ENCODE measurements around the gene C11orf87. TPM values are rescaled to one million over a fixed set of nuclear protein-coding genes. Genes with fewer than 3 reads are reported as not detected.

The C11orf87 gene
- total RNA-seq: 10 to 100 TPM in 1 of 2 donors, 1 to 10 TPM in 1; 5.1 to 56.1 TPM
- 10 to 100 TPM; 34.0 to 46.6 TPM for polyA plus RNA-seq (ENCODE audit: insufficient read length in 2 of 2)
- long read RNA-seq, donor 1, full-length matches to known transcripts: 24 of 24 reads
- long read RNA-seq, donor 1, partial matches to known transcripts: 0 of 24 reads
- long read RNA-seq, donor 1, other reads (novel, unspliced or antisense): 0 of 24 reads
- long read RNA-seq, donor 2, full-length matches to known transcripts: 7 of 7 reads
- long read RNA-seq, donor 2, partial matches to known transcripts: 0 of 7 reads
- long read RNA-seq, donor 2, other reads (novel, unspliced or antisense): 0 of 7 reads
- long read RNA-seq, donor 3, full-length matches to known transcripts: 9 of 14 reads
- long read RNA-seq, donor 3, partial matches to known transcripts: 5 of 14 reads
- long read RNA-seq, donor 3, other reads (novel, unspliced or antisense): 0 of 14 reads
- long read RNA-seq, donor 4: 0 reads

DNA sequence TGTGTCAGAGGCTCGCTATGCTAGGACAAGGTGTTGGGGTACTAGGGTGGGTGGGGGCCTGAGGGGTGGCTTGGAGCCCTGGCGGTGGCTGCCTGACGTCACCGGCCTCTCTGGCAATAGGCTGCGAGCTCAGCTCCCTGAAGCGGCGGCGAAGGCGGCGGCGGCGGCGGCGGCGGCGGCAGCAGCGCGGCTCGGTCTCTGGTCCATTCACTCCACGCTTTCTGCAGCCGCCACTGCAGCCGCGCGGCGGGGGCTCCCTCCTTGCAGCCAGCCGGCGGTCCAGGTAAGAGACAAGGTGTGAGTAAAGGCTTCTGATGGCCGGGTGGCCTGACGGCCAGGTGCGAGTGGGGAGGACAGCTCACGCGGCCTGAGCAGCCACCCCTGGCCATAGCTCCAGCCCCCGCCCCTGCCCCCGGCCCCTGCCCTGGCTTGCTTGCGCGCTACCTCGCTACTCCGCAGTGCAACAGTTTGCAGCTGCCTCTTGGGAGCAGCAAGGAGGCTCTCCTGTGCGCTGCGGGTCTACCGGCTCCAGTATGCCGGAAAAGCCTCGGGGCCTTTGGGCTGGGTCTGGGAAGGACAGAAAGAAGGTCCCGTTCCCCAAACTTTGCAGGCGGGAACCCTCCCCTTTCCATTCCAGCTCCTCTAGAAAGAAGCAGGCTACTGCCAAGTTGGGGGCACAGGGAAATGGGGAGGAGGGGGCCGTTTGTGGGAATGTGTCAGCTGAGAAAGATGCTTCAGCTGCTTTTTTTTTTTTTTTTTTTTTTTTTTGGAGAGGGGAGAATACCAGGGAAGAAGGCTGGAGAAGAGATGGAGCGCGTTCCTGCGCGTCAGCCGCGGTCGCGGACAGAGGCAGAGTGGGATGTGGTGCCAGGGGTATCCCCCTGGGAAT, at the start of gene C11orf87:
Gene C11orf87 (plus strand): TSS at position 210 of the 889 bp plus-strand sequence. CDS start 1,444 bp downstream, outside the sequence.
- Histone ChIP-seq H3K9me3 (ENCODE audit: control insufficient read depth, insufficient read depth, low read length) (no peaks in the 10 kb centered on the region), H3K4me3 (ENCODE audit: low read depth, low read length) (peak within 1 kb of the TSS; percentile 55), H3K27ac (ENCODE audit: low read depth, low read length) (peak within 1 kb of the TSS; percentile 18), H3K4me1 (ENCODE audit: control insufficient read depth, insufficient read depth, low read length) (peaks cover 21% of the 10 kb centered on the region), H3K36me3 (ENCODE audit: control insufficient read depth, insufficient read depth, low read length) (peaks cover 7% of the 10 kb centered on the region), H3K27me3 (ENCODE audit: control insufficient read depth, insufficient read depth, low read length) (peaks cover 11% of the 10 kb centered on the region)
- peak in 3 of 6 donors; percentile 40 to 90 (median 77) for DNase-seq (ENCODE audit: low read depth in 4 of 6, low spot score in 6 of 6)
- WGBS (ENCODE audit: insufficient coverage): under 1% methylated on average over 49 of the region's 54 CpGs

DNA sequence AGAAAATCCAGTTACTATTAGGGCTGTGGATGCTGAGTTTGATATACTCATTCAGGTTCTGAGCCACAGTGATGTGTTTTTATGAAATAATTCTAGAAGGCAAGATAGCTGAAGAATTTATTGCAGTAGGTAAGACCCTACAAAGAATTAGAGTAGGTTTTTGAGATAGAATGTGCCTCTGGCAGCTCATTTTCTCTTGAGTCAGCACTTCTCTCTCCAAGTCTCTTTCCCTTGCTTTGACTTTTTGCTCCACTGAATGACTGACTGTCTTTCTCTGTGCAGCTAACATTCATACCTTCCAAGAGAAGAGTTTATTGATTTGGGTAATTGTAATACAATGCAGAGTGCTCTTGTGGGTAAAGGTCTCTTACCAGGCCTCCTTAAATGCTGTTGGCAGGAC, 48.0 kb upstream of the C11orf87 start:
- no peaks in the 10 kb centered on the region for H3K4me1 ChIP-seq (ENCODE audit: control insufficient read depth, insufficient read depth, low read length)
- no peaks in the 10 kb centered on the region for H3K9me3 ChIP-seq (ENCODE audit: control insufficient read depth, insufficient read depth, low read length)
- H3K27ac ChIP-seq (ENCODE audit: low read depth, low read length): no peak overlapping the region
- H3K36me3 ChIP-seq (ENCODE audit: control insufficient read depth, insufficient read depth, low read length): no peaks in the 10 kb centered on the region
- DNase-seq (ENCODE audit: low read depth in 4 of 6, low spot score in 6 of 6): no peak
- H3K27me3 ChIP-seq (ENCODE audit: control insufficient read depth, insufficient read depth, low read length): no peaks in the 10 kb centered on the region
- no peak overlapping the region for H3K4me3 ChIP-seq (ENCODE audit: low read depth, low read length)

DNA sequence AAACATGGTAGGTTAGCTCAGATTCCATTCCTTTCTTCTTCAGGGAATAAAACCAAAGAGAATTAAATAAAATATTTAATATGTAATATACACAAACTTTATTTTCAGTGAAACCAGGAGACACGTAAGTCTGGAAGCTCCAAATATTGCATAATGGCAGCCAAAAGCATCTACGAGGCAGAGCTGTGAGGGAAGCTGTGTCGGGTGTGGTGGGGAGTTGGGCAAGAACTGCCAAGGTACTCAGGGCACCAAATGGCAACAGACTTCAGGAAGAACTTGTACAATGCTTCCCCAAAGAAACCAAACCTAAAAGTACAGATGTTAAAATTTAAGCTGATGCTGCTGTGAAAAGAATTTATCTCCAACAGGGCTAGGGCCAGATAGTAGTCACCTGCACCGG, 47.5 kb upstream of the C11orf87 start:
- no peaks in the 10 kb centered on the region for H3K9me3 ChIP-seq (ENCODE audit: control insufficient read depth, insufficient read depth, low read length)
- no peak for DNase-seq (ENCODE audit: low read depth in 4 of 6, low spot score in 6 of 6)
- H3K27me3 ChIP-seq (ENCODE audit: control insufficient read depth, insufficient read depth, low read length): no peaks in the 10 kb centered on the region
- H3K4me1 ChIP-seq (ENCODE audit: control insufficient read depth, insufficient read depth, low read length): no peaks in the 10 kb centered on the region
- 89% methylated on average over 1 of the region's 4 CpGs for WGBS (ENCODE audit: insufficient coverage)
- H3K4me3 ChIP-seq (ENCODE audit: low read depth, low read length): no peak overlapping the region
- no peaks in the 10 kb centered on the region for H3K36me3 ChIP-seq (ENCODE audit: control insufficient read depth, insufficient read depth, low read length)
- H3K27ac ChIP-seq (ENCODE audit: low read depth, low read length): no peak overlapping the region

DNA sequence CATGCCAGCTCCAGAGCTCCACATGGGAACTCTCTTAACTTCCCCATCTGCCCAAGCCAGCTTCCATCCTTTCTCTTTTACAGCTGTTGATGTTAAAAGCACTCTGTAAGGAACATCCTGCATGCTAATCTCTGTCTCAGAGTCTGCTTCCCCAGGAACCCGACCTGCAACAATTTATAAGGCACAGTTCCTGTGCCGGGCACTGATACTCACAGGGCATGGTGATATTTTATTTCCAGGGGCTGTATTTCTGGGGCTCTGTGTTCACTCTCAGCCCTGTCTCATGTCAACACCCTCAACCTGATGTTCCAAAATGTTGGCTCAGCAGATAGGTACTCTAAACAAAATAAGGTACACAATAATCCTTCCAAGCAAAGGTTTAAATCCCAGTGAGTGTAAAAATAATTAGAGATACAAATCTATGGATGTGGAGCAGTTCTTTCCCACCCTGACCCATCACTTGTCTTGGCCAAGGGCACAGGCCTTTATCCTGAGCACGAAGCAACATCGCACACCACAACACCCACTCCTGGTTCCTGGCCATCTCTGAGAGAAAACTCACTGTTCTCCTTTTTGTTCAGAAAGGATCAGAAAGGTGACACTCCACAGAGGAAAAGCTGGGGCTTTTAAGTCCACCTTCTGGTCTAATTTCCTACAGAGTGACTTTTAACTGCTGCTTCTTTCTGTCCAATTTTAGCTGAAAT, 44.8 kb upstream of the C11orf87 start:
- H3K4me3 ChIP-seq (ENCODE audit: low read depth, low read length): no peak overlapping the region
- H3K4me1 ChIP-seq (ENCODE audit: control insufficient read depth, insufficient read depth, low read length): no peaks in the 10 kb centered on the region
- WGBS (ENCODE audit: insufficient coverage): 83% methylated on average over 3 of the region's 4 CpGs
- H3K9me3 ChIP-seq (ENCODE audit: control insufficient read depth, insufficient read depth, low read length): no peaks in the 10 kb centered on the region
- DNase-seq (ENCODE audit: low read depth in 4 of 6, low spot score in 6 of 6): no peak
- no peak overlapping the region for H3K27ac ChIP-seq (ENCODE audit: low read depth, low read length)
- no peaks in the 10 kb centered on the region for H3K36me3 ChIP-seq (ENCODE audit: control insufficient read depth, insufficient read depth, low read length)
- H3K27me3 ChIP-seq (ENCODE audit: control insufficient read depth, insufficient read depth, low read length): no peaks in the 10 kb centered on the region

DNA sequence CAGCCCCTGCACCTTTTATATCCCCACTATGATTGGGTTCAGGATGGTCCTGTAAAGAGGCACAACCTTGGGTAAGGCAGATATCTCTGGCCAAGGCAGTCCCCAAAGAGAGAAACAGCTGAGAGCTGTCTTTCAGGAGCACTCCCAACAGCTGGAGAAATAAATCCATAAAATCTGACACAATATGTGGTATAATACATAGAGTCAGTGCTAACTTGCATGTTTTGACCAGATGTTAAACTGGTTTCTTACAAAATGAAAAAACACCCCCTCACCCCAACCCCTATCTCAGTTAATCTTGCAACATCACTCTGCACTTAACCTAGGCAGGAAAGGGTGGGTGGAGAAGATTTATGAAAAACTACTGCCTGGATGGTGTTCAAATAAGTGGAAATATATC, 44.0 kb upstream of the C11orf87 start:
- DNase-seq (ENCODE audit: low read depth in 4 of 6, low spot score in 6 of 6): no peak
- H3K9me3 ChIP-seq (ENCODE audit: control insufficient read depth, insufficient read depth, low read length): no peaks in the 10 kb centered on the region
- H3K36me3 ChIP-seq (ENCODE audit: control insufficient read depth, insufficient read depth, low read length): no peaks in the 10 kb centered on the region
- no peaks in the 10 kb centered on the region for H3K27me3 ChIP-seq (ENCODE audit: control insufficient read depth, insufficient read depth, low read length)
- H3K4me1 ChIP-seq (ENCODE audit: control insufficient read depth, insufficient read depth, low read length): no peaks in the 10 kb centered on the region
- no peak overlapping the region for H3K4me3 ChIP-seq (ENCODE audit: low read depth, low read length)
- H3K27ac ChIP-seq (ENCODE audit: low read depth, low read length): no peak overlapping the region

DNA sequence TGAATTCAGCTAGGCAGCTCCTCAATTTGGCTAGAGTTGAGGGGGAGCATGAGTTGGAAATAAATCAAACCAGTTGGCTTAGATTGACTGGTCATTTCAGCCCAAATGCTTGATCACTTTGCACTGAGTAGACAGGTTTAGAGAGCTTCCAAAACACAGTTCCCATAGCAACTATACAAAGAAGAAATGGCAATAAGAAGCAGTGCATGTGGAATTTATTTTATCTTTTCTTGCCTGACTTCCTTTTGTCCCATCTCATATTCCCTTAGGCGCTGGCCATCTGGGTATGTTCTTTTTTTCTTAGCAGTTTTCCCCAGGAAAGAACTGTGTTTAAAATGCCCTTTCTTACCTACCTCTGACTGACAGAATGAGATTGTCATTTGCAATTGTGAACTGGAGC, 38.7 kb upstream of the C11orf87 start:
- no peaks in the 10 kb centered on the region for H3K36me3 ChIP-seq (ENCODE audit: control insufficient read depth, insufficient read depth, low read length)
- no CpG with 5 or more reads among the region's 1 CpG for WGBS (ENCODE audit: insufficient coverage)
- DNase-seq (ENCODE audit: low read depth in 4 of 6, low spot score in 6 of 6): peak in 4 of 6 donors; percentile 7 to 69 (median 36)
- H3K4me3 ChIP-seq (ENCODE audit: low read depth, low read length): no peak overlapping the region
- no peak overlapping the region for H3K27ac ChIP-seq (ENCODE audit: low read depth, low read length)
- H3K9me3 ChIP-seq (ENCODE audit: control insufficient read depth, insufficient read depth, low read length): no peaks in the 10 kb centered on the region
- H3K27me3 ChIP-seq (ENCODE audit: control insufficient read depth, insufficient read depth, low read length): no peaks in the 10 kb centered on the region
- H3K4me1 ChIP-seq (ENCODE audit: control insufficient read depth, insufficient read depth, low read length): no peaks in the 10 kb centered on the region

DNA sequence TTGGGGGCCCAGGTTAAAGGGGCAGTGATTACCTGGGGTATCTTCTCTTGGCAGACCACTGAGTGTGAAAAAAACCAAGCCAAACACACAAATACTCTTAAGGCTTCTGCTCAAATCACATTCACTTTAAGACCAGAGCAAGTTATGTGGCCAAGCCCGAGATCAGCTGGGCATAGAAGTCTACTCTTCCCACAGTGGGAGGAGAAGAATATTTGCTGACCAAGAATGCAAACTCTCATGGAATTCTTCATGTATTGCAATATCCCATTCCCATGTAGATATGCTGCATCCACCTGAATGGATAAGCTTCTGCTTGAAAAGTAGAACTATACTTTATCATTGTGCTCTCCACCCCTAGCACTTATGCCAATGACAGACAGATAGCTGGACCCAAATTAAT, 37.1 kb upstream of the C11orf87 start:
- WGBS (ENCODE audit: insufficient coverage): no CpG with 5 or more reads among the region's 1 CpG
- no peak overlapping the region for H3K27ac ChIP-seq (ENCODE audit: low read depth, low read length)
- no peaks in the 10 kb centered on the region for H3K4me1 ChIP-seq (ENCODE audit: control insufficient read depth, insufficient read depth, low read length)
- no peaks in the 10 kb centered on the region for H3K27me3 ChIP-seq (ENCODE audit: control insufficient read depth, insufficient read depth, low read length)
- H3K36me3 ChIP-seq (ENCODE audit: control insufficient read depth, insufficient read depth, low read length): no peaks in the 10 kb centered on the region
- H3K9me3 ChIP-seq (ENCODE audit: control insufficient read depth, insufficient read depth, low read length): no peaks in the 10 kb centered on the region
- no peak overlapping the region for H3K4me3 ChIP-seq (ENCODE audit: low read depth, low read length)
- DNase-seq (ENCODE audit: low read depth in 4 of 6, low spot score in 6 of 6): no peak

DNA sequence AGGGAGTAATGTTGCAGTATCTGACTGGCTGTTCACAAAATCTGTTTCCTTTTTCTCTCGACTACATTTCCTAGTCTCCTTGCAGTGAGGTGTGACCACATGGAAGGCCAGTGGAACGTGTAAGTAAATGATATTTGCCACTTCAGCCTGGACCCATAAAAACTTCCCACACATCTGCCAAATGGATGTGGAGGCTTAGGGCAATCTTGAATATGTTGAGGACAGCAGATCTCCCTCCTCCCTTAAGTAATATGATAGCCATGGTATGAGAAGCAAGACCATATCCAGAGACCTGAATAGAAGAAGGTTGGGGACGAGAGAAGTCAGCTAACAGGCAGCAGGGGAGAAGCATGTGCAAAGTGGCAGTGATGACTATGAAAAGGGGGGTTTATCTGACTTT, 33.0 kb upstream of the C11orf87 start:
- Histone ChIP-seq H3K4me3 (ENCODE audit: low read depth, low read length) (no peak overlapping the region), H3K27me3 (ENCODE audit: control insufficient read depth, insufficient read depth, low read length) (no peaks in the 10 kb centered on the region), H3K9me3 (ENCODE audit: control insufficient read depth, insufficient read depth, low read length) (peaks cover 1% of the 10 kb centered on the region), H3K36me3 (ENCODE audit: control insufficient read depth, insufficient read depth, low read length) (no peaks in the 10 kb centered on the region), H3K27ac (ENCODE audit: low read depth, low read length) (no peak overlapping the region), H3K4me1 (ENCODE audit: control insufficient read depth, insufficient read depth, low read length) (no peaks in the 10 kb centered on the region)
- 40% methylated on average over 1 of the region's 3 CpGs for WGBS (ENCODE audit: insufficient coverage)
- no peak for DNase-seq (ENCODE audit: low read depth in 4 of 6, low spot score in 6 of 6)

DNA sequence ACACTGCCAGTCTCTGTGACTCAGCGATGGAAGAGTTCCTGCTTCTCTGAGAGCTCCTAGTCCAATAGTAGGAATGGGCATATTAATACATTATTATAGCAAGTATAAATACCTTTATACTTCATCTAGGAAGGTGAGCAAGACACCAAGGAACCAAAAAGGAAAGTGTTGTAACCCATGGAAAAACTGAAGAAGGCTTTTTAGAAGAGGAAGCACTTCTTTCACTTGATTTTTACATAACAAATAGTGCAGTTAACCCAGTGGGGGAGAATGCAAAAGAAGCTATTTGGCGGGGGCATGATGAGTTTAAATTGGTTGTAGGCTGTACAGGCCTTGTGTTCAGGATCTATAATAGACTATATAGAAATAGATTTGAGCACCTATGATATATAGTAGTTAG, 31.2 kb upstream of the C11orf87 start:
- Histone ChIP-seq H3K9me3 (ENCODE audit: control insufficient read depth, insufficient read depth, low read length) (peaks cover 1% of the 10 kb centered on the region), H3K36me3 (ENCODE audit: control insufficient read depth, insufficient read depth, low read length) (no peaks in the 10 kb centered on the region), H3K27me3 (ENCODE audit: control insufficient read depth, insufficient read depth, low read length) (no peaks in the 10 kb centered on the region), H3K4me3 (ENCODE audit: low read depth, low read length) (no peak overlapping the region), H3K4me1 (ENCODE audit: control insufficient read depth, insufficient read depth, low read length) (no peaks in the 10 kb centered on the region), H3K27ac (ENCODE audit: low read depth, low read length) (no peak overlapping the region)
- DNase-seq (ENCODE audit: low read depth in 4 of 6, low spot score in 6 of 6): no peak
- no CpG with 5 or more reads among the region's 2 CpGs for WGBS (ENCODE audit: insufficient coverage)

Data from spinal cord (tissue), 10 donors.